ENCODE measurements around the gene CNOT2. TPM values are rescaled to one million over a fixed set of nuclear protein-coding genes. Genes with fewer than 3 reads are reported as not detected.

CNOT2 gene
- total and polyA plus RNA-seq, 2 experiments from 2014 or later: 110 to 152 TPM

- peaks cover 2% of the 10 kb centered on the region for H3K27me3 Mint-ChIP-seq (ENCODE audit: insufficient read depth, low read depth, poor library complexity)
- peak overlapping the region; percentile 80 for H3K27ac Mint-ChIP-seq
- H3F3A ChIP-seq (replicated peaks; ENCODE audit: low read depth): no peaks in the 10 kb centered on the region
- H3K9me2 ChIP-seq (ENCODE audit: insufficient read depth): no peaks in the 10 kb centered on the region
- peaks cover 38% of the 10 kb centered on the region for H3K36me3 Mint-ChIP-seq (ENCODE audit: low read depth)
- no peak overlapping the region for H3K4me2 ChIP-seq
- no peaks in the 10 kb centered on the region for H3K36me3 ChIP-seq (ENCODE audit: insufficient read depth)
- H3K79me2 ChIP-seq (replicated peaks; ENCODE audit: insufficient read depth): 0 out of 2 replicates have a peak, but pooled peaks cover 4% of the 10 kb centered on the region
- no peaks in the 10 kb centered on the region; the same call in 1 of the 2 replicates for H3K4me1 ChIP-seq (ENCODE audit: insufficient read depth)
- H3K4me3 Mint-ChIP-seq: no peak overlapping the region
- H3K9me3 Mint-ChIP-seq: peaks cover 6% of the 10 kb centered on the region; the same call in 2 of the 3 replicates
- H3K4me1 Mint-ChIP-seq: peaks cover 12% of the 10 kb centered on the region; the same call in 2 of the 3 replicates
- DNase-seq (ENCODE audit: low spot score): no peak
- 0 out of 2 replicates have a peak overlapping the region, but pooled peaks have one; percentile 52 for H3K27ac ChIP-seq (ENCODE audit: low read depth)
- H3K27me3 ChIP-seq (ENCODE audit: insufficient read depth): no peaks in the 10 kb centered on the region
- H3K4me3 ChIP-seq: no peak overlapping the region
- no peak overlapping the region for H2AFZ ChIP-seq
- no peak; the same call in 2 of the 3 replicates for ATAC-seq
- H4K20me1 ChIP-seq (replicated peaks; ENCODE audit: insufficient read depth): no peaks in the 10 kb centered on the region; the same call in 1 of the 2 replicates
- TF ChIP-seq REST (IDR thresholded peaks at IDR 0.05; ENCODE audit: unreplicated experiment) (no peak), STAT1 (IDR thresholded peaks at IDR 0.05; ENCODE audit: unreplicated experiment) (no peak), ZNF462 (CRISPR knock-in tag; IDR thresholded peaks at IDR 0.05) (no peak), CTCF (conservative IDR thresholded peaks at IDR 0.05; ENCODE audit: low read depth in 2 of 2) (no peak), ETS1 (IDR thresholded peaks at IDR 0.05) (no peak), EZH2 (IDR thresholded peaks at IDR 0.05; ENCODE audit: low read depth, unreplicated experiment) (no peak), NANOG (IDR thresholded peaks at IDR 0.05; ENCODE audit: borderline replicate concordance) (no peak), POLR2AphosphoS5 (IDR thresholded peaks at IDR 0.05; ENCODE audit: low read depth) (no peak), EZH2phosphoT487 (IDR thresholded peaks at IDR 0.05; ENCODE audit: unreplicated experiment) (no peak), JUNB (IDR thresholded peaks at IDR 0.05; ENCODE audit: unreplicated experiment) (no peak), CREB1 (CRISPR knock-in tag; IDR thresholded peaks at IDR 0.05; ENCODE audit: low read depth) (no peak), ZNF114 (CRISPR knock-in tag; IDR thresholded peaks at IDR 0.05) (no peak), ZNF331 (CRISPR knock-in tag; IDR thresholded peaks at IDR 0.05; ENCODE audit: low read depth) (no peak)
Measured at GRCh38 chr12:70383886-70384285, 140.7 kb downstream of the CNOT2 start.
